Epithelial cell of proximal tubule (primary cell): ENCODE measurements around the gene ZNF384. TPM values are rescaled to one million over a fixed set of nuclear protein-coding genes. Genes with fewer than 3 reads are reported as not detected.

Experiments
- DNase-seq: peaks from one replicate; pipeline ENCODE4 v3.0.0-alpha.2; 2011; ENCODE audit warnings: low read depth
- H3K4me3 ChIP-seq: 2 replicates; pipeline ENCODE4 v1.5.1; 2011; ENCODE audit warnings: low read depth, mild to moderate bottlenecking, low read length
- total RNA-seq: library from RNA; depleted of rRNA; stranded (reverse); fragments of >200 nt; gene quantifications from 2 replicates; pipeline ENCODE4 v1.2.3, GENCODE V29; 2015
- TF ChIP-seq, protein P1 (sequence below): conservative IDR thresholded peaks from 2 replicates; pipeline ENCODE4 v1.5.1; 2012; ENCODE audit warnings: low read depth, mild to moderate bottlenecking, low read length

Gene ZNF384
- total RNA-seq, 1 donor from 2014 or later = 19.9 TPM

DNA sequence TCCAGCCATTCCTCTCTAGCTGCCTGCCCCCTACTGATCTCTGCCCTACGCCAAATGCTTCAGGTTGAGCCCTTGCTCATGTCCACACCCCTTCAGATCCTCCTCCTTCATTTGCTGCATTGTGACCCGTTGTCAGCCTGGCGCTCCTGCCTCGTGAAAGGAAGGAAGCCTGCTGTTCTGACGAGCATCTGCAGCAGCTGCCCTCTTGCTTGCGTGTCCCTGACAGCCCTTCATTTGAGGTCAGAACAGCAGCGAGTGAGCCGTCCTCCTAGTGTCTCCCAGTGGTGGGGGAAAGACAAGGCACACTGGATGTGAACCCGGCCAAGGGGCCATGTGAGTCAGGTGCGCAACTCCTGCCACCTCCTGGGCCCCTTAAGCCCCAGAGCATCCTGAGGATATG, 14.5 kb upstream of the ZNF384 start:
- TF ChIP-seq, protein P1, sequence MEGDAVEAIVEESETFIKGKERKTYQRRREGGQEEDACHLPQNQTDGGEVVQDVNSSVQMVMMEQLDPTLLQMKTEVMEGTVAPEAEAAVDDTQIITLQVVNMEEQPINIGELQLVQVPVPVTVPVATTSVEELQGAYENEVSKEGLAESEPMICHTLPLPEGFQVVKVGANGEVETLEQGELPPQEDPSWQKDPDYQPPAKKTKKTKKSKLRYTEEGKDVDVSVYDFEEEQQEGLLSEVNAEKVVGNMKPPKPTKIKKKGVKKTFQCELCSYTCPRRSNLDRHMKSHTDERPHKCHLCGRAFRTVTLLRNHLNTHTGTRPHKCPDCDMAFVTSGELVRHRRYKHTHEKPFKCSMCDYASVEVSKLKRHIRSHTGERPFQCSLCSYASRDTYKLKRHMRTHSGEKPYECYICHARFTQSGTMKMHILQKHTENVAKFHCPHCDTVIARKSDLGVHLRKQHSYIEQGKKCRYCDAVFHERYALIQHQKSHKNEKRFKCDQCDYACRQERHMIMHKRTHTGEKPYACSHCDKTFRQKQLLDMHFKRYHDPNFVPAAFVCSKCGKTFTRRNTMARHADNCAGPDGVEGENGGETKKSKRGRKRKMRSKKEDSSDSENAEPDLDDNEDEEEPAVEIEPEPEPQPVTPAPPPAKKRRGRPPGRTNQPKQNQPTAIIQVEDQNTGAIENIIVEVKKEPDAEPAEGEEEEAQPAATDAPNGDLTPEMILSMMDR = no peak
- no peak for DNase-seq

DNA sequence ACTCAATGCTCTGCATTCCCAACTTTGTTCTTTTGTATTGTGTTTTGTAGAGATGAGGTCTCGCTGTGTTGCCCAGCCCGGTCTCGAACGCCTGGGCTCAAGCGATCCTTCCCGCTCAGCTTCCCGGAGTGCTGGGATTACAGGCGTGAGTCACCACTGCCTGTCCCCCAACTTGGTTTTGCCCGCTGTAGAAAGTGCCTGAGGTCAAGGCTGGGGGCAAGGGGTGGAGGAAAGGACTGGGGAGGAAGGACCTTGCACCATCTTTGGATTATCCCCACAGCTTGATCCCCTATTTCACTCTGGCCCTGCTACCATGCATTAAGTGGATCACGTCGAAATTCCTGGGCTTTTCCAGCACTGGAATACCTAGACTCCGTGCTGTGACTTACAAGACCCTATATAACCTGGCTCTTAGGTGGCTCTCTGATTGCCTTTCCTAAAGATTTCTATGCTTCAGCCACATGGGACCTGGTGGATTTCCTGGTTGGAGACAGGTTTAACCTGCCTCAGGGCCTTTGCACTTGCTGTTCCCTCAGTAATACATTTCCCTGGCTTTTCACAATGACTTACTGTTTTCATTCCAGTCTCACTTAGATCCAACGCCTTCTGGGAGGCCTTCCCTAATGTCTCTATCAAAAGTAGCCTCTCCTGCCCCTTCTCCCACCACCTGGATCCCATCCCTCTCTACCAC, 12.0 kb upstream of the ZNF384 start:
- DNase-seq = no peak
- TF ChIP-seq, protein P1 = no peak
- H3K4me3 ChIP-seq = peak overlapping the region; percentile 52

More for the DNA sequence above, 14.5 kb upstream of the ZNF384 start:
- H3K4me3 ChIP-seq = no peak overlapping the region

DNA sequence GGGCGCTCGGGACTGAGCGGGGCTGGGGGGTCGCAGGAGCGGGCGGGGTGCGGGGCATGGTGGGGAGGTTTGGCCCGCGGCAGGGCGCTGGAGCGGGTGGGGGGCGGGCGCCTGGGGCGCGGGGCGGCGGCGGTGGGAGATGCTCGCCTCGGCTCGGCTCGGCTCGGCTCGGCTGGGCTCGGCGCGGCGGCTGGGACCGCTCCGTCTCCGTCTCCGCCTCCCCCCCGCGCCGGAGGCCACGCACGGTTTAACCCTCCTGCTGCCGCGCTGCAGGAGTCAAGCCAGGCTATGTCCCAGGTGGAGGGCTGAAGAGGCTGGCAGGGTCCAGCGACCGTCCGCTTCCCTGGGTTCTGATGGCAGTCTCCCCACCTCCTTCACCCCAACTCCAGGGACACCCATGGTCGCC, 11.5 kb upstream of the ZNF384 start, which contains the start of gene PIANP:
TSS of gene PIANP (minus strand) at position 170 of the 406 bp plus-strand sequence. CDS start 2,754 bp downstream, outside the sequence.
- TF ChIP-seq, protein P1 = no peak
- H3K4me3 ChIP-seq = peak within 1 kb of the TSS; percentile 57
- DNase-seq = no peak

DNA sequence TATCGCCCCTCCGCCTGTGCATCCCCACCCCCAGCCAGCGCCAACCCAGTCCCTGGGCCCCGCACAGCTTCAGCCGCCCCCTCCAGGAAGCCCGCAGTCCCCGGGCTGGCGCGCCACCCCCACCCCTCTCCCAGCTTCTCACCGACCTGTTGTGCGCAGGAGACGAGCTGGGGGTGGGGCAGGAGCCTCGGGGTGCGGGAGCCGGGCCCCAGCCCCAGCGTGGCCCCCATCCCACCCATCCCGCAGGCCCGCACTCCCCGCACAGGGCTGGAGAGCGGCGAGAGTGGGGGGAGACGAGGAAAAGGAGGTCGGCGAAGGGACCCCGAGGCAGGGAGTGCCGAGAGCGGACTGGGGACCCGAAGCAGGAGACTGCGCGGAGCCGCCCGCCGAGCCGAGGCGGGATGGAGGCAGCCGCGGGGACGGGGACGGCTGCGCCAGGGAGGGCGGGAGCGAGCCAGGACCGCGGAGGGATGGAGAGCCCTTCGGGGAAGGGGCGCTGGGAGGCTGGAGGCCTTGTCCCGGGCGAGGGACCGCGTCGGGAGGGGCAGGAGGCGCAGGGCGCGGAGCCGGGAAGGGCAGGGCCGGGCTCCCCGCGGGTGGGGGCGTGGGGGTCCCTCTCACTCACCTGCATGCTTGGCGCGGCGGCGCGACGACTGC, 10.9 kb upstream of the ZNF384 start:
- TF ChIP-seq, protein P1 = no peak
- peak overlapping the region; percentile 57 for H3K4me3 ChIP-seq
- no peak for DNase-seq

DNA sequence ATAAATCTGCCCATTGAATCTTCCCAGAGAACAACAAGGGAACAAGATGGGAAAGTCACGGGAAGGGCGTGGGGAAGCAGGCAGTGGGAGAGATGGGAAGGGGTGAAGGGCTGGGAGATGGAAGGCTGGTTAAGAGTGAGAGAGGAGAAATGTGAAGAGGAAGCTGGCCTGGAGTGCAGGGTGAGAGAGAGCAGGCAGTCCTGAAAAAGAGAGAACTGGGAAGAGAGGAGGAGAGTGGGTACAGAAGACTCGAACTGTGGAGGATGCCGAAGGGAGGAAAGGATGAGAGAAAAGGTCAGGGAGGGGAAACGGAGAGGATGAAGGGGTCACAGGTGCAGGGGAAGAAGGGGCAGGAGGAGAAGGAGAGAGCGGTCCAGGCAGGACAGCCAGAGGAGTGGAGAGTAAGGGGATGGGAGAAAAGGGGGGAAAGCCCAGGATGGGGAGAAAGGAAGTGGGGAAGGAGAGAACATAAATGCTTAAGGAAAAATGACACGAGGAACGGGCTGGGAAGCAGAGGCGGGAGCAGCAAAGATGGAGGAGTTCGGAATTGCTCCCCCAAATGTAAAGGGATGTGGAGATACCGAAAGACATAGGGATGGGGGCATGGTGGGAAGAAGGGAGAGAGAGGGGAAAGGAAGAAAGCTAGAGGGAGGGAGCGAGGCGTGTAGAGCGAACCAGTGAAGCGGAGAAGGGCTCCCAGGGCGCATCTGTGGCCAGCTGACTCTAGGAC, 10.2 kb upstream of the ZNF384 start:
- peak overlapping the region; percentile 57 for H3K4me3 ChIP-seq
- TF ChIP-seq, protein P1 = no peak
- no peak for DNase-seq

DNA sequence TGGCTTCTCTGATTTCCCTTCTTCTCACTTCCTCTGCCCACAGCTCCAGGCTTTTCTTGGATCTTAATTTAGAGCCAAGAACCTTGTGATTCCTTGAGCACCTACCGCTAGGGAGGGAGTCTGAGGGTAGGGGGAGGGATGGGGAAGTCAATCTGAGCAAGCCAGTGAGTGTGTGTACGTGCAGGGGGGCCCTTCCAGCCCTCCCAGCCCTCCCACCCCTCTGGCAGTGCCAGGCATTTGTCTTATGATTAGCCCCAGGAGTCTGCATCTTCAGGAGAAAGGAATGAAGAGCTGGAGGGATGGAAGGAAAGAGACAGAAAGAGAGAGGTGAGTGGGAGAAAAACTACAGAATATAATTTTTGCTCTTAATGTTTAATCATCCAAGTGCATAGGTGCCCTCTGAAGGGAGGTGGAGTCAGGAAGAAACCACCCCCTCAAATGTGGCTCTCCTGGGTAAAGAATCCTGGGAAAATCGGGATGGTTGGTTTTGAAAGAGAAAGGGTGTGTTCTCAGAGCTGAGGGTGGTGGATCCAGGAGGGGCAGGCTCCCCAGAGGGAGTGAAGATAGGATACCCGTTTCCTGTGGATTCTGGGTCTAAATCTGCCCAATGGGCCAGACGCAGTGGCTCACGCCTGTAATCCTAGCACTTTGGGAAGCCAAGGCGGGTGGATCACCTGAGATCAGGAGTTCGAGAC, 9.3 kb upstream of the ZNF384 start:
- TF ChIP-seq, protein P1 = no peak
- DNase-seq = no peak
- no peak overlapping the region for H3K4me3 ChIP-seq
